Panc1 (cell line): Measurements from ENCODE around the gene BTBD17. TPM values are rescaled to one million over a fixed set of nuclear protein-coding genes. Genes with fewer than 3 reads are reported as not detected.

Source experiments
- ATAC-seq: fragments of 200-7000 bp; cut with Tn5 transposase; 2 replicates; pipeline ENCODE4 v1.9.1; 2020; ENCODE audit warnings: mild to moderate bottlenecking, moderate library complexity
- BruUV-seq: library from RNA; stranded (reverse); fragments of 400-500 nt; replicated peaks from 2 replicates; lab custom pipeline; 2021; lab: Mats Ljungman, UMichigan
- CTCF ChIA-PET: fragments of 300-600 bp; sonication (Branson Sonifier 250); formaldehyde crosslinking; loops from one replicate; lab custom pipeline; 2022; ENCODE audit warnings: antibody characterized with exemption; lab: Charles Lee
- POLR2A ChIA-PET: fragments of 300-600 bp; sonication (Branson Sonifier 250); formaldehyde crosslinking; loops from one replicate; lab custom pipeline; 2022; ENCODE audit warnings: antibody characterized with exemption; lab: Charles Lee
- DNase-seq: peaks from one replicate; pipeline ENCODE4 v3.0.0-alpha.2; 2010; ENCODE audit warnings: low read depth, low spot score
- H3K27ac ChIP-seq: 2 replicates; pipeline ENCODE4 v1.5.1; 2011; ENCODE audit warnings: mild to moderate bottlenecking, low read length, inconsistent platforms
- H3K27me3 ChIP-seq: fragments of 200-500 bp; sonication (Bioruptor generic); 2 replicates; pipeline ENCODE4 v1.6.0; 2014; ENCODE audit warnings: low read length, inconsistent platforms; ENCODE audit not compliant: control insufficient read depth, insufficient read depth
- H3K36me3 ChIP-seq: fragments of 200-500 bp; sonication (Bioruptor generic); 2 replicates; pipeline ENCODE4 v1.5.1; 2014; ENCODE audit warnings: inconsistent platforms, mild to moderate bottlenecking, low read length, moderate library complexity; ENCODE audit not compliant: control insufficient read depth, insufficient read depth
- H3K4me1 ChIP-seq: 2 replicates; pipeline ENCODE4 v1.5.1; 2011; ENCODE audit warnings: inconsistent platforms, mild to moderate bottlenecking, low read length, moderate library complexity; ENCODE audit not compliant: control insufficient read depth, insufficient read depth
- H3K4me3 ChIP-seq, 2 experiments: 2 replicates each; pipeline ENCODE4 v1.5.1; 2011 to 2012; ENCODE audit warnings: low read depth in 2 of 2, low read length in 2 of 2, mild to moderate bottlenecking in 2 of 2, inconsistent platforms in 1 of 2, moderate library complexity in 1 of 2
- H3K9me3 ChIP-seq: fragments of 200-500 bp; sonication (Bioruptor generic); 2 replicates; pipeline ENCODE4 v1.5.1; 2014; ENCODE audit warnings: low read depth, mild to moderate bottlenecking, inconsistent platforms, low read length, moderate library complexity; ENCODE audit not compliant: control insufficient read depth, insufficient read depth
- POLR2AphosphoS5 ChIP-seq: IDR thresholded peaks from 2 replicates; pipeline ENCODE4 v1.6.1; 2012; ENCODE audit warnings: mild to moderate bottlenecking, low read depth, low read length, moderate library complexity
- SIN3A ChIP-seq: IDR thresholded peaks from 2 replicates; pipeline ENCODE4 v1.6.1; 2012; ENCODE audit warnings: low read depth, mild to moderate bottlenecking, low read length, moderate library complexity, borderline replicate concordance; ENCODE audit not compliant: insufficient read depth
- TCF7L2 ChIP-seq: IDR thresholded peaks from 2 replicates; pipeline ENCODE4 v1.6.1; 2011; ENCODE audit warnings: mild to moderate bottlenecking, low read depth, low read length, inconsistent platforms
- in situ Hi-C: cut with HindIII; loops from 2 replicates; pipeline ENCODE4 v1.10.0; 2016; ENCODE audit warnings: low sequenced_read_pairs, low pct_unique_long_range_greater_than_20kb
- intact Hi-C: fragments of 100-400 bp; cut with micrococcal nuclease; formaldehyde crosslinking; loops from one replicate; pipeline ENCODE4 v1.10.0; 2022; ENCODE audit not compliant: unreplicated experiment
- total RNA-seq: library from RNA; stranded (reverse); gene quantifications from one replicate; pipeline ENCODE4 v1.2.1, GENCODE V29; 2021; ENCODE audit not compliant: unreplicated experiment
- TF ChIP-seq, protein P1 (sequence below): fragments of 450-650 bp; IDR thresholded peaks from 2 replicates; pipeline ENCODE4 v1.5.1; 2017; ENCODE audit warnings: mild to moderate bottlenecking
- TF ChIP-seq, protein P2 (sequence below), 2 experiments: IDR thresholded peaks; 2 replicates each; pipeline ENCODE4 v1.6.1; 2011 to 2012; ENCODE audit warnings: low read depth in 2 of 2, control low read depth in 1 of 2, low read length in 1 of 2, mild to moderate bottlenecking in 1 of 2, moderate library complexity in 1 of 2; ENCODE audit not compliant: insufficient read depth in 1 of 2

BTBD17 gene
- total RNA-seq, 1 experiment from 2014 or later: not detected

DNA sequence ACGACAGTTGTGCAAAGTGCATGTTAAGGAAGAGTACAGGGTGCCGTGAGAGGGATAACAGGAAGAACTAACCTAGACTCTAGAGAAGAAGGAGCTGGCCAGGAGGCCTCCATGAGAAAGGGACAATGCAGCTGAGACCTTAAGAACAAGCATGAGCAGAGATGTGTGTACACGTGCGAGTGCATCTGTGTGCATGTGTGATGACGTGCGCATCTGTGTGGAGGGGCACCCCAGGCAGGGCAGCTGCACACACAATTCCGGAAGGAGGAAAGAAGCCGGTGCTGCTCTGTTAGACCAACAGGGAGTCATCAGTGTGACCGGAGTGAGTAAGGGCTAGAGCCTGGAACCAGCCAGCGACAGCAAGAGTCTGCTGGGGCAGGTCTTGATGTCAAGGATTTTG, 43.3 kb downstream of the BTBD17 start:
- Histone ChIP-seq H3K4me3 (no peak overlapping the region), H3K9me3 (no peaks in the 10 kb centered on the region), H3K36me3 (no peaks in the 10 kb centered on the region), H3K27ac (no peak overlapping the region), H3K27me3 (no peaks in the 10 kb centered on the region; the same call in 1 of the 2 replicates), H3K4me1 (no peaks in the 10 kb centered on the region)
- DNase-seq: no peak
- ChIA-PET CTCF (interaction anchor here (0.6 kb wide), 1 partner anchor 90 kb away, joined by 13 read pairs; no protein-coding TSS in a partner anchor), POLR2A (no interaction called here)
- no peak for TF ChIP-seq TCF7L2
- no peak for TF ChIP-seq SIN3A
- TF ChIP-seq, protein P1, sequence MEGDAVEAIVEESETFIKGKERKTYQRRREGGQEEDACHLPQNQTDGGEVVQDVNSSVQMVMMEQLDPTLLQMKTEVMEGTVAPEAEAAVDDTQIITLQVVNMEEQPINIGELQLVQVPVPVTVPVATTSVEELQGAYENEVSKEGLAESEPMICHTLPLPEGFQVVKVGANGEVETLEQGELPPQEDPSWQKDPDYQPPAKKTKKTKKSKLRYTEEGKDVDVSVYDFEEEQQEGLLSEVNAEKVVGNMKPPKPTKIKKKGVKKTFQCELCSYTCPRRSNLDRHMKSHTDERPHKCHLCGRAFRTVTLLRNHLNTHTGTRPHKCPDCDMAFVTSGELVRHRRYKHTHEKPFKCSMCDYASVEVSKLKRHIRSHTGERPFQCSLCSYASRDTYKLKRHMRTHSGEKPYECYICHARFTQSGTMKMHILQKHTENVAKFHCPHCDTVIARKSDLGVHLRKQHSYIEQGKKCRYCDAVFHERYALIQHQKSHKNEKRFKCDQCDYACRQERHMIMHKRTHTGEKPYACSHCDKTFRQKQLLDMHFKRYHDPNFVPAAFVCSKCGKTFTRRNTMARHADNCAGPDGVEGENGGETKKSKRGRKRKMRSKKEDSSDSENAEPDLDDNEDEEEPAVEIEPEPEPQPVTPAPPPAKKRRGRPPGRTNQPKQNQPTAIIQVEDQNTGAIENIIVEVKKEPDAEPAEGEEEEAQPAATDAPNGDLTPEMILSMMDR: no peak
- TF ChIP-seq POLR2AphosphoS5: no peak
- TF ChIP-seq, protein P2, sequence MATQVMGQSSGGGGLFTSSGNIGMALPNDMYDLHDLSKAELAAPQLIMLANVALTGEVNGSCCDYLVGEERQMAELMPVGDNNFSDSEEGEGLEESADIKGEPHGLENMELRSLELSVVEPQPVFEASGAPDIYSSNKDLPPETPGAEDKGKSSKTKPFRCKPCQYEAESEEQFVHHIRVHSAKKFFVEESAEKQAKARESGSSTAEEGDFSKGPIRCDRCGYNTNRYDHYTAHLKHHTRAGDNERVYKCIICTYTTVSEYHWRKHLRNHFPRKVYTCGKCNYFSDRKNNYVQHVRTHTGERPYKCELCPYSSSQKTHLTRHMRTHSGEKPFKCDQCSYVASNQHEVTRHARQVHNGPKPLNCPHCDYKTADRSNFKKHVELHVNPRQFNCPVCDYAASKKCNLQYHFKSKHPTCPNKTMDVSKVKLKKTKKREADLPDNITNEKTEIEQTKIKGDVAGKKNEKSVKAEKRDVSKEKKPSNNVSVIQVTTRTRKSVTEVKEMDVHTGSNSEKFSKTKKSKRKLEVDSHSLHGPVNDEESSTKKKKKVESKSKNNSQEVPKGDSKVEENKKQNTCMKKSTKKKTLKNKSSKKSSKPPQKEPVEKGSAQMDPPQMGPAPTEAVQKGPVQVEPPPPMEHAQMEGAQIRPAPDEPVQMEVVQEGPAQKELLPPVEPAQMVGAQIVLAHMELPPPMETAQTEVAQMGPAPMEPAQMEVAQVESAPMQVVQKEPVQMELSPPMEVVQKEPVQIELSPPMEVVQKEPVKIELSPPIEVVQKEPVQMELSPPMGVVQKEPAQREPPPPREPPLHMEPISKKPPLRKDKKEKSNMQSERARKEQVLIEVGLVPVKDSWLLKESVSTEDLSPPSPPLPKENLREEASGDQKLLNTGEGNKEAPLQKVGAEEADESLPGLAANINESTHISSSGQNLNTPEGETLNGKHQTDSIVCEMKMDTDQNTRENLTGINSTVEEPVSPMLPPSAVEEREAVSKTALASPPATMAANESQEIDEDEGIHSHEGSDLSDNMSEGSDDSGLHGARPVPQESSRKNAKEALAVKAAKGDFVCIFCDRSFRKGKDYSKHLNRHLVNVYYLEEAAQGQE (IDR thresholded peaks at IDR 0.05; ENCODE audit: insufficient read depth in 1 of 2, low read depth in 2 of 2, low read length in 1 of 2): no peak
- ATAC-seq: no peak
- BruUV-seq: no TSS peak
- intact Hi-C loops (no loop called here), in situ Hi-C loops (no loop called here)

- DNase-seq (no peak), ATAC-seq (no peak)
- TF ChIP-seq TCF7L2: no peak
- TF ChIP-seq POLR2AphosphoS5: no peak
- TF ChIP-seq, protein P1: no peak
- TF ChIP-seq, protein P2 (IDR thresholded peaks at IDR 0.05; ENCODE audit: insufficient read depth in 1 of 2, low read depth in 2 of 2, low read length in 1 of 2): no peak
- no peak for TF ChIP-seq SIN3A
- BruUV-seq: no TSS peak
- ChIA-PET CTCF (no interaction called here), POLR2A (no interaction called here)
- no peak overlapping the region for H3K27ac ChIP-seq
- no peaks in the 10 kb centered on the region; the same call in 1 of the 2 replicates for H3K27me3 ChIP-seq
- no peak overlapping the region for H3K4me3 ChIP-seq
- no peaks in the 10 kb centered on the region for H3K9me3 ChIP-seq
- H3K36me3 ChIP-seq: no peaks in the 10 kb centered on the region
- H3K4me1 ChIP-seq: no peaks in the 10 kb centered on the region
- intact Hi-C loops (no loop called here), in situ Hi-C loops (no loop called here)
These were observed 44.6 kb downstream of the BTBD17 start for GRCh38 chr17:74317071-74317470.
